OCI-LY1 (cell line): ENCODE data around the gene CBR3.

Source experiments
- EZH2 ChIP-seq: fragments of 200-600 bp; sonication (generic), shearing (Covaris generic); IDR thresholded peaks from 2 replicates; pipeline ENCODE4 v1.8.0; 2017; ENCODE audit warnings: borderline replicate concordance, mixed run types, mild to moderate bottlenecking, antibody characterized with exemption, low read length, moderate library complexity, mixed read lengths
- TF ChIP-seq, protein P1 (sequence below): fragments of 200-600 bp; sonication (generic), shearing (Covaris generic); IDR thresholded peaks from 2 replicates; pipeline ENCODE4 v1.5.1; 2017; ENCODE audit warnings: mild to moderate bottlenecking, antibody characterized with exemption, low read length, moderate library complexity, mixed read lengths

- TF ChIP-seq, protein P1, sequence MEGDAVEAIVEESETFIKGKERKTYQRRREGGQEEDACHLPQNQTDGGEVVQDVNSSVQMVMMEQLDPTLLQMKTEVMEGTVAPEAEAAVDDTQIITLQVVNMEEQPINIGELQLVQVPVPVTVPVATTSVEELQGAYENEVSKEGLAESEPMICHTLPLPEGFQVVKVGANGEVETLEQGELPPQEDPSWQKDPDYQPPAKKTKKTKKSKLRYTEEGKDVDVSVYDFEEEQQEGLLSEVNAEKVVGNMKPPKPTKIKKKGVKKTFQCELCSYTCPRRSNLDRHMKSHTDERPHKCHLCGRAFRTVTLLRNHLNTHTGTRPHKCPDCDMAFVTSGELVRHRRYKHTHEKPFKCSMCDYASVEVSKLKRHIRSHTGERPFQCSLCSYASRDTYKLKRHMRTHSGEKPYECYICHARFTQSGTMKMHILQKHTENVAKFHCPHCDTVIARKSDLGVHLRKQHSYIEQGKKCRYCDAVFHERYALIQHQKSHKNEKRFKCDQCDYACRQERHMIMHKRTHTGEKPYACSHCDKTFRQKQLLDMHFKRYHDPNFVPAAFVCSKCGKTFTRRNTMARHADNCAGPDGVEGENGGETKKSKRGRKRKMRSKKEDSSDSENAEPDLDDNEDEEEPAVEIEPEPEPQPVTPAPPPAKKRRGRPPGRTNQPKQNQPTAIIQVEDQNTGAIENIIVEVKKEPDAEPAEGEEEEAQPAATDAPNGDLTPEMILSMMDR, result no peak
- TF ChIP-seq EZH2, result no peak
Measured at GRCh38 chr21:36109868-36110267, 25.0 kb upstream of the CBR3 start.
